HG03108 (cell line): ENCODE results near the gene SHROOM3.

ENCODE experiments used
- ATAC-seq: cut with Tn5 transposase; IDR thresholded peaks from one replicate; pipeline ENCODE4 v1.9.1; 2021; ENCODE audit warnings: moderate library complexity; ENCODE audit not compliant: unreplicated experiment

SHROOM3 gene

DNA sequence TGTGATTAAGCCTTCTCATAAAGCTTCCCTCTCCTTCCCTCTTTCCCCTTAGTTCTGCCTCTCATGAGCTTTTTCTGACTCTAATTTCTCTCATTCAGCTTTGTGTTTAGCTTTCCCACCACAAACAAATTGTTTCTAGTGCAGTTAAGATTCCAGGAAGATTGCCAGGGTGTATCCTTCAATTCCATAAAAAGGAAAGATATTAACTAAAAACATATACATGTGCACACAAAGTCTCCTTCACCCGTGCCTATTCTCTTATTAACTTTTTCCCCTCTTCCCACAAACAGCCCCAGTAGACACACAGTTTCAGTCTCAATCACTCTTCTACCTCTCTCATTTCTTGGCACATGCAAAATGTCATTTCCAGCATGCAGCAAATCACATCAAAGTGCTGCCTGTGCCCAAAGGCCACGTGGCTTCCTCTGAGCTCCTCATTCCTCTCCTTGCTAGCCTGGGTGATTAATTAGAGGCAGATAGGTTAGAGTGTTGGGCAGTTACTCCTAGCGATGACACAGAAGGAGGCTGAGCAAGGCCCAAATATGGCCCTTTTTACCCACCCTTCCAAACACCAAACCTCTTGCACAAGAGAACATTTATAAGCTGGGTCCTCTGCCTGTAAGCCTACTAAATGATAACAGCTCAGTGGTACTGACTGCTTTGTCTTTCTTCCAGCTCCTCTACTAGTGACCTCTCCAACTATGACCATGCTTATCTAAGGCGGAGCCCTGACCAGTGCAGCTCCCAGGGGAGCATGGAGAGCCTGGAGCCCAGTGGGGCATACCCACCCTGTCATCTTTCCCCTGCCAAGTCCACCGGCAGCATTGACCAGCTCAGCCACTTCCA lies 303.3 kb downstream of the SHROOM3 start:
- no peak for ATAC-seq

DNA sequence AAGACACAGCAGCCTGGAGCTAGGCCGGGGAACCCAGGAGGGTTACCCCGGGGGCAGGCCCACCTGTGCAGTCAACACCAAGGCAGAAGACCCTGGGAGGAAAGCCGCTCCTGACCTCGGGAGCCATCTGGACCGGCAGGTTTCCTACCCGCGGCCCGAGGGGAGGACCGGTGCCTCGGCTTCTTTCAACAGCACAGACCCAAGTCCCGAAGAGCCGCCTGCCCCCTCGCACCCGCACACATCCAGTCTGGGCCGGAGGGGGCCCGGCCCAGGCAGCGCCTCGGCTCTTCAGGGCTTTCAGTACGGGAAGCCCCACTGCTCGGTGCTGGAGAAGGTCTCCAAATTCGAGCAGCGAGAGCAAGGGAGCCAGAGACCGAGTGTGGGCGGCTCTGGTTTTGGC lies 305.2 kb downstream of the SHROOM3 start:
- ATAC-seq: no peak

DNA sequence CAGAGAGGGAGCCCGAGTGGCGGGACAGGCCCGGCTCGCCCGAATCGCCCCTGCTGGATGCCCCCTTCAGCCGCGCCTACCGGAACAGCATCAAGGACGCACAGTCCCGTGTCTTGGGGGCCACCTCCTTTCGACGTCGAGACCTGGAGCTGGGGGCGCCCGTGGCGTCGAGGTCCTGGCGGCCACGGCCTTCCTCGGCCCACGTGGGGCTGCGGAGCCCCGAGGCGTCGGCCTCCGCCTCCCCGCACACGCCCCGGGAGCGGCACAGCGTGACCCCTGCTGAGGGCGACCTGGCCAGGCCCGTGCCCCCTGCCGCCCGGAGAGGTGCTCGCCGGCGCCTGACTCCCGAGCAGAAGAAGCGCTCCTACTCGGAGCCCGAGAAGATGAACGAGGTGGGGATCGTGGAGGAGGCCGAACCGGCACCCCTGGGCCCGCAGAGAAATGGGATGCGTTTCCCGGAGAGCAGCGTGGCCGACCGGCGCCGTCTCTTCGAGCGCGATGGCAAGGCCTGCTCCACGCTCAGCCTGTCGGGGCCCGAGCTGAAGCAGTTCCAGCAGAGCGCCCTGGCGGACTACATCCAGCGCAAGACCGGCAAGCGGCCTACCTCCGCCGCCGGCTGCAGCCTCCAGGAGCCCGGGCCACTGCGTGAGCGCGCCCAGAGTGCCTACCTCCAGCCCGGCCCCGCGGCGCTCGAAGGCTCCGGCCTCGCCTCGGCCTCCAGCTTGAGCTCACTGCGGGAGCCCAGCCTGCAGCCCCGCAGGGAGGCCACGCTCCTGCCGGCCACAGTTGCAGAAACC lies 306.0 kb downstream of the SHROOM3 start:
- no peak for ATAC-seq

DNA sequence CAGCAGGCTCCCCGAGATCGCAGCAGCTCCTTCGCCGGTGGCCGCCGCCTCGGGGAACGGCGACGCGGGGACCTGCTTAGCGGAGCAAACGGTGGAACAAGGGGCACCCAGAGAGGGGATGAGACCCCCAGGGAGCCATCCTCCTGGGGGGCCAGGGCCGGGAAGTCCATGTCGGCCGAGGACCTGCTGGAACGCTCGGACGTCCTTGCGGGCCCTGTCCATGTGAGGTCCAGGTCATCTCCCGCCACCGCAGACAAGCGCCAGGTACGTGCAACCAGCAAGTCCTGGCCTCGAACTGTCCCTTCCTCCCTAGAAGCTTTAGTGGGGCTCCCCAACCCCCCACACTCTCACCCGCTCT lies 306.6 kb downstream of the SHROOM3 start:
- no peak for ATAC-seq

DNA sequence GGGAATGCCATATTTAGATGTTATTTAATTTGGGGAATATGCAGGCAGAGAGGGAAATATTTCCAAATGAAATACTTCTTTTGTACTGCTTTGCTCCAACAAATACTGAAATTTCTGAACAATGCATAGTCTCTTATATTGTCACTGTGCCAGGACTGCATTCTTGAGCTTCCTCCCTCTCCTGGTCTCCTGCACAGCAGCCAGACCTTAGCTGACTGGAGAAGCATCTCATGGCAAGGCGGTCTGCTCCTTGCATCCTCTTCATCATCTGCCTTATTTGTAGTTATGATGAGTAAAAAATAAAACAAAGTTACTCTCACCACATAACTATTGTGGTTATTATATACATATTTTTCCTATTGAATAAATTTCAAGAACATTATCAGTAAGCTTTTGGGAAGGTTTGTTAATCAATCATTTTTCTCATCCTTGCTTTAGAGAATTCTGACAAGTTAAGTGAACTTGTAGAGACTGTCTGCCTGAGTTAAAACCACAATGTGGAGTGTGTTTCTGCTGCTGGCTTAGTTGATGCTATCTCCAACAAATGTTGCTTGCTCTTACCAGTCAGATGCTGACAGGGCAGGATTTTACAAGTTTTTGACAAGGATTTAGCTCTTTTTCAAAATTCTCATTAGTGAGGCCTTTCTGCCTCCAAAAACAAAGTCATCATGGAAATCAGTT lies 309.4 kb downstream of the SHROOM3 start:
- ATAC-seq: no peak

DNA sequence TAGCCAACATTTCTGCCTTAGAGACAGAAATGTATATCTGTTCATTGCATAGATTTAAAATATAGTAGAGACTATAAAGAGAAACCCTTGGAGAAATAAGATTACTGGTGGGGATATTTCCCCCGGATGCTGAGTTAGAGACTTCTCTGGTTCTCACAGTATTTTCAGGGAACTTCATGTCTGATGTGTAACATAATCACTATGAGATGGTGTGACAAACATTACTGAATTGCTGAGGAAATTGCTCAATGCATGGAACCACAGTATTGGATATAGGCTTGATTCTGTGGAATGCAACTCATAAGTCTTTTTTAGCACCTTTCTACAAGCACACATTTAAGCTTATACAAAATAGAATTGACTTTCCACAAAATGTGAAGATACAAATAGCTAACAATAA lies 310.2 kb downstream of the SHROOM3 start:
- ATAC-seq: no peak

DNA sequence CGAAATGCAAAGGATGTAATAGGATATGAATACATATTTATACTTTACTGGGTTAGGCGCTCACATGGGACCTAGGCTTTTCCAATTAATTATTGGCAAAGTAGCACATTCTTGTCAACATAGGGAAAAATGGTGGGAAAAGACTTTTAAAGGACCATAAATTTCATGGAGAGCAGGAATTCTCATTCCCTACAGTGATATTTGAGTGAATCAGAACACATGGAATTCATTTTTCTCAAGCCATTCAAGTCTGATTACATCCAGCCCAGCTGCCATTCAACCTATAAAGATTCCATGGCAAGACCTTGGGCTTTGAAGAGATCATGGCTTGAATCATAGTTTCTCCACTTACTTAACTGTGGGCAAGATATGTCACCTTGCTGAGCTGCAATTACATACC lies 312.5 kb downstream of the SHROOM3 start:
- ATAC-seq: no peak

DNA sequence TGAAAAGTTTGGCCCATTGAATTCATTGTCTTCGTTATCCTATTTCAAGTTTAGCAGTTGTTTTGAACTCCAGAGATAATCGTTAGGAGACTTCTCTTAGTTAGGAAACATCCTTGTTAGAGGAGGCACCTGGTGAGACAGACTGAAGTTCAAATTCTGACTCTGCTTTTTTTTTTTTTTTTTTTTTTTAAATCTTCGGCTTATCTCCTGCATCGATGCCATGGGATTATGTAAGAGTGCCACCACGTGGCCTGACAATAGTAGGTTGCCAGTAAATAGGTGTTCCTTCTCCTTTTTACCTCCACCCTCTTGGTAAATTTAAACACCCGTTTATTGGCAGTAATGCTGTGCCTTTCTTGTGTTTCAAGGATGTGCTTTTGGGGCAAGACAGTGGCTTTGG lies 313.6 kb downstream of the SHROOM3 start:
- no peak for ATAC-seq

DNA sequence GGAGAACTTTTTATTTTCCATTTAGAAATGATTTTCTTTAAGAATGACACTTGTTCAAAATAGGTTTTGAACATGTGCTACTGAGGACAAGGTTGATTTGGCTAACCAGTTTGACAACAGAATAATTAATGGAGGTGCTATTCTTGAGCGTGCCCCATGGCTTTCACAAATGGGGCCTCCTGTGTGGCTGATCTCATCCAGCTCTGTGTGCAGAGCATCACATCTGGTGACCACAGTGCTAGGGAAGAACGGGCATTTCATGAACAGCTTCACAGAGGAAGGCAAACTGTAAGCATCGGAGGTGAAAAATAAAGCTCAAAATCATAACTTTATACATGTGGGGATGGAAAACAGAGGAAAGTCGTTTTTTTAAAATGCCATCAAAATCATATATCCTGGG lies 314.3 kb downstream of the SHROOM3 start:
- no peak for ATAC-seq

DNA sequence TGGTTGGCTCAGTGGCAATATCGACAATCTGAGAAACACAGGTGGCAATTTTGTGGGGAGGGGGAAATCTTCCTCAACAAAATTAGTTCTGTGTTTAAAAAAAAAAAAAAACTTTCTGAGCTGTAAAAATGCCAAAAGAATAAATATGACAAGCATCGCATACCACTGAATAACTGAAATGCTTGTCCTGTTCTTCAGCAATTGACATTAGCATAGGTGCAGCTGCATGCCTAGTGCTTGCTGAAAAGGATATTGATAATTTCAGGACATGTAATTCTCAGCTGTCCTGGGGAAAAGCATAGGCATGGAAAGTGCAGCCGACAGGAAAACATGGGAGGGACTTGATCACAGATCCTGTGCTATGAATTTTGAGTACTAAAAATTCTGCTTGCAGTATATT lies 315.7 kb downstream of the SHROOM3 start:
- ATAC-seq: no peak

DNA sequence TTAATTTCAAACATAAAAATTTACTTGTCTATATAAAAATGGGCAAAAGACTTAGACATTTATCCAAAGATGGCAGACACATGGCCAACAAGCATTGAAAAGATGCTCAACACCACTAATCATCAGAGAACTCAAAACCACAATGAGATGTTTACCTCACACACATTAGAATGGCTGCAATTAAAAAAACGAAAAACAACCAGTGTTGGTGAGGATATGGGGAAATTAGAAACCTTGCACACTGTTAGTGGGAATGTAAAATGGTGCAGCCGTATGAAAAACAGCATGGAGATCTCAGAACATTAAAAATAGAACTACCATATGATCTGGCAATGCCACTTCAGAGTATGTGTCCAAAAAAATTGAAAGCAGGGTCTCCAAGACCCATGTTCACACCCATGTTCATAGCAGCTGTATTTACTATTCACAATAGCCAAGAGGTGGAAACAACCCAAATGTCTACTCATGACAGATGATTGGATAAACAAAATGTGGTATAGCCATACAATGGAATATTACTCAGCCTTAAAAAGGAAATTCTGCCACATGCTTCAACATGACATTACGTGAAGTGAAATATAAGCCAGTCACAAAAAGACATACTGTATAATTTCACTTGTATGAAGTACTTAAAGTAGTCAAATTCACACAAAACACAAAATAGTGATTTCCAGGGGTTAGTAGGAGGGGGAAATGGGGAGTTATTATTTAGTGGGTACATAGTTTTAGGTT lies 316.7 kb downstream of the SHROOM3 start:
- no peak for ATAC-seq

DNA sequence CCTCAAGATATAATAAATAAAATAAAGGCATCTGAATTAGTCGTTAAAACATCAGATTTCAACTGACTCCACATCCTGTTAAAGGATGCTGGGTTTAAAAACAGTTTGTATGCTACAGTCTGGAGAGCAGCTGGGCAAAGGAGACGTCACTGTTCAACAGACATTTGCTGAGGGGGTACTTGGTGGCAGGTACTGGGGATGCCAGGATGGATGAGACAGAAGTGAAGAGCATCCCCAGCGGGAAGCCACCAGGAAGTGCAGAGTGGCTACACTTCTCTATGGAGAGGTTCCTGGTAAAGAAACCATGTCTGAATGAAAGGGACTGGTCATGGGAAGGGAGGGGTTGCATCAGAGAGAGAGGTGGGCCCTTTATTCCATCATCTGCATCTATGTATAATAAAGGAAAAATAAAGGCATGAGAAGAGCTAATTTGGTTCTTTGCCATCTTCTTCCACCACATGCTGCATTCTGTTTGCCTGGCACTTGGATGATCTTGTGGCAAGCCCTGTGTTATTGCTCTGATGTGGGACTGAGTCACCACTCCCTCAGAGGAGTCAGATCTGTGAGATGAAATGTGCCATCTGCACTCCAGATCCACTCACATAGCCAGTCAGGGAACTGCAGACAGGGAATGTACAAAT lies 318.0 kb downstream of the SHROOM3 start:
- no peak for ATAC-seq

DNA sequence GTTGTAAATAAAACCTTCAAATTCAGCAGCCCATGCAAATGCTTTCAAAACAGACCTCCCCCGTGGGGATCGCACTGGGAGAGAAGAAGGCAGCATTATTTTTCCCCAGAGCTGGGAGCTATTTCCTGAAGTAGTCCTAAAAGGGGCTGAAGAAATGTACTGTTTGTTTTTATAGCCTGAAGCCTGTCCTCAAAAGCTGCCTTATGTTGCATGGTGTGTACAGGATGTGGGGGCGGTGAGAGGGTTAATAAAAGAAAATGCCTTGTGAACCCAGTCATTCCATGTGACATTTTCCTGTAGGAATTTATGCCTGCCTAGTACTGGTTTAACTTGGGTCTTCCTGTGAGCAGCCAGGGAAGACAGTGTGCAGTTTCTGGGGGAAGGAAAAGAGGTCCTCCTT lies 318.8 kb downstream of the SHROOM3 start:
- no peak for ATAC-seq

DNA sequence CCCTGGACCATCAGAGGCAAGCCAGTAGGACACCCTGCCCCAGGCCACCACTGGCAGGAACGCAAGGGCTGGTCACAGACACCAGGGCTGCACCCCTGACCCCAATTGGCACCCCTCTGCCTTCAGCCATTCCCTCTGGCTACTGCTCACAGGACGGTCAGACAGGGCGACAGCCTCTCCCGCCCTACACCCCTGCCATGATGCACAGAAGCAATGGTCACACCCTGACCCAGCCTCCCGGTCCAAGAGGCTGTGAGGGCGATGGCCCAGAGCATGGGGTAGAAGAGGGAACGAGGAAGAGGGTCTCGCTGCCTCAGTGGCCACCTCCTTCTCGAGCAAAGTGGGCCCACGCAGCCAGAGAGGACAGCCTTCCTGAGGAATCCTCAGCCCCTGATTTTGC lies 319.4 kb downstream of the SHROOM3 start:
- no peak for ATAC-seq

DNA sequence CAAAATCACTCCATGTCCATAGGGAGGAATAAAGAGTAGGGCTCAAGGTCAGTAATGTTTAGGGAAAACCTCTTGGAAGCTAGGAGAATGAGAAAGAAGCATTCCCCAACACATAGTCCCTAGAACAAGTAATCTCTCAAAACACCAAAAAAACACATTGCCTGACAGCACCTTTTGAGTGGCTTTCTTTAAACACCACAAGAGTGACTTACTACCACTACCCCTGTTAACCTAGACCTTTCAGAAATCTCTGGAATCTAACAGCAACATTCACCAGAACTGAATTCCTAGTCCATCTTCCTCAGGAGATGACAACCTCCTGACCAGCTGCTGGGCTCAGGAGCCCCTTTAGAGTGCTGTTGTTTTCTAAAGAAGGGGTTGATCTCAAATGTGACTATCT lies 320.7 kb downstream of the SHROOM3 start:
- ATAC-seq: no peak

DNA sequence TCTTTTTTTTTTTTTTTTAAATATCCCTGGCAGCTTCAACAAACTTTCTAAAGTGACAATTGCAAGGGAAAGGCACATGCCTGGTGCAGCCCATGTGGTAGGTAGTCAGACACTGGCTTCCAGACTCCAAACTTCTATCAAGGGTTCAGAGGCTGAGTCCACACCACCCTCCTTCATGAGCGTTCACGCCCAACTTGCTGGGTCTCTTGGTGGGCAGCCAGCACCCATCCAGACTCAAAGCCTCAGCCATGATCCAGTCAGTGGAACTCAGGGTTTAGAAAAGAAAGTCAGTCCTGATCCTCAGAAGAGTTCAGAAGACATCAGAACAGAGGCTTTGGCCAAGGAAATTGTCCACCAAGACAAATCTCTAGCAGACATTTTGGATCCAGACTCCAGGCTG lies 321.4 kb downstream of the SHROOM3 start:
- ATAC-seq: no peak

DNA sequence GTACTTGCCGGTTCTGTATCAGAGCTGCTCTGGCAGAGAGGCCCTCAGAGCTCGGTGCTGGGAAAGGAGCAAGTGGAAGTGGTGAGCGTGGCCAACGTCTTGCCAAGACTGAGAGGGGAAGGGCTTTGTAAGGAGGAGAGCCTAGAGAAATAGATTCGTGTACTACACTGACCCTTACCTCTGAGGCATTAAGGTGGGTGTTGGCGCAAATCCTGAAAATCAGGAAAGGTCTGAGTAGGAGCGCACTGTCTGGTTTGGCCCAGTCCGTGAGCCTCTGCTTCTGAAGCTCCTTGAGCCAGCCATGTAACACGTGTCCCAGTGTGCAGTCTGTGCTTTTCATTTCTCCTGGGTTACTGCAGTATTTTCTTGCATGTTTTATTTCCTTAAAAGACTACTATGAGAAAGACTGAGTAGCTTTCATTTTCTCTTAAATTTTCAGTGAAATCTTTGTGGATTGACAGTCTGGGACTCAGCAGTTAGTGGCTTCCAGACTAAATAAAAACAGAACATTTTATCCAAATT lies 322.4 kb downstream of the SHROOM3 start:
- ATAC-seq: no peak

DNA sequence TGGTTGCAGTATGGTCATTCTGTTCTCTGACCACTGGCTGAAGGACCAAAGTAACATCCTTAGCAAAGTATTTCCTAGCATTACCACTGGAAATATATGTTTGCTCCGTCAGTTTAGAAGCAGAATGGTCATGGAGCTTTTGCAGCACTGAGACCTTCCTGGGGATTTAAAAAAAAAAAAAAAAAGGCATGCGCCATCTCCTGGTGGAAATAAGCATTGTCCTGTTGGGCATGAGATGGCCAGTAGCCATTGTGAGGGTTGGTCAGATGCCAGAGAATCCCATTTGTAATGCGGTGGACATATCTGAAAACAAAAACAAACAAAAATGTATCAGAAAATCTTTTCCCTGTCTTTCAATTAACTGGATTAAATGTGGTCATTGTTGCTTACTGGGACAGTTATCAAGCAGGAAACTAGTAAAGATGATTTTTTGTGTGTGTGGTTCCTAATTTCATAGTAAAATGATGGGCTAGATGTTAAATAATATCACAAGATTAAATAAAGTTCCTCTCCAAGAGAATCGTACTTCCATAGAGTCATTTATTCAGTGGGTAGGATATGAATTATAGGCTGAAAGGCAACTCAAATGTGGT lies 323.4 kb downstream of the SHROOM3 start:
- ATAC-seq: no peak

DNA sequence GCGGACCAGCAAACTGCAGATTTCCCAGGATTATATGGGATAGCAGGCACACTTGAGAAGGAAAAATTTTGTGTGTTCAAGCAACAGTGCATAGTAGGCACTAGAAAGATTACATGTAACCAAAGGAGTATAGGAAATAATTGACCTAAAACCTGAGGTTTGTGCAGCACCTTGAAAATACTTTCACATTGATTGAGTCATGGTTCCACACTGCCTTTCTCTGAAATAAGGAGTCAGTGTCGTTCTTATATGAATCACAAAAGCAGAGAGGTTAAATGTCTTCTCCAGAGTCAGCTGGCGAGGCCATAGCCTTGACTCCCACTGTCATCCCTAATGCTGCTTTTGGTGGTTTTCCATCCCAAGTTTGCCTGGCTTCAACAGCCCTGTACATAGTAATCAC lies 324.0 kb downstream of the SHROOM3 start:
- no peak for ATAC-seq

DNA sequence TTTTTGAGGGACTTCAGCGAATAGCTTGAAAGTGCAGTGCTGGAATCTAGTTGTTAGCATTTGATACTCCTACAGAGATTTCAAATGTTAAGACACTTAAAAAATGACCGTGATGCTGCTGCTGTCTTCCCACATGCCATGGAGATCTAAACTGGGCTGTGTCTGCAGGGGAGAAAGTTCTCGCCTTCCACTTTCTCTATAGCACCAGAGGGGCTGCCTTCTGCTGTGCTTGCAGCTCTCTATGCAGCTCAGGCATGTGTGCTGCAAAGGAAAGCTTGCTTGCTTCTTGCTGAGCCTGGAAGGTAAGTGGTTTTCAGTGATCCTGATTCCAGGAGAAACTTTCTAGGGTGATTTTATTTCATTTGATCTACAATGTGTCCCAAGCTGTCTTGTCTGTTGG lies 325.2 kb downstream of the SHROOM3 start:
- ATAC-seq: no peak
